Keratinocyte (primary cell): ENCODE results near the gene ARHGAP4. TPM values are rescaled to one million over a fixed set of nuclear protein-coding genes. Genes with fewer than 3 reads are reported as not detected.

ENCODE experiments used
- DNase-seq: peaks from one replicate; pipeline ENCODE4 v3.0.0-alpha.2; 2011; ENCODE audit warnings: low read depth, missing footprints, low spot score
- FAIRE-seq: peaks from 2 replicates; lab custom pipeline; 2011; peaks lifted over from hg19 to GRCh38; lab: Jason Lieb, UNC
- H2AFZ ChIP-seq: 2 replicates; pipeline ENCODE4 v1.6.0; 2012; ENCODE audit warnings: low read length, control low read depth, inconsistent platforms; ENCODE audit not compliant: control insufficient read depth
- H3K27ac ChIP-seq: 2 replicates; pipeline ENCODE4 v1.5.1; 2011; ENCODE audit warnings: low read length; ENCODE audit not compliant: control insufficient read depth, insufficient read depth
- H3K27me3 ChIP-seq: 3 replicates; pipeline ENCODE4 v1.6.0; 2011; ENCODE audit warnings: low read length; ENCODE audit not compliant: control insufficient read depth, insufficient read depth; ENCODE audit errors: extremely low read depth
- H3K36me3 ChIP-seq, 2 experiments: 2 replicates in 1 of 2; 3 replicates in 1 of 2; pipeline ENCODE4 v1.5.1; 2011; ENCODE audit warnings: low read length in 2 of 2, mild to moderate bottlenecking in 1 of 2; ENCODE audit not compliant: control insufficient read depth in 2 of 2, insufficient read depth in 2 of 2; ENCODE audit errors: extremely low read depth in 1 of 2
- H3K4me1 ChIP-seq: 3 replicates; pipeline ENCODE4 v1.5.1; 2011; ENCODE audit warnings: low read length; ENCODE audit not compliant: control insufficient read depth, insufficient read depth; ENCODE audit errors: extremely low read depth
- H3K4me2 ChIP-seq: 3 replicates; pipeline ENCODE4 v1.6.0; 2011; ENCODE audit warnings: low read depth, low read length; ENCODE audit not compliant: control insufficient read depth, insufficient read depth; ENCODE audit errors: extremely low read depth
- H3K4me3 ChIP-seq, 3 experiments: fragments of 200-600 bp in 1 of 3; sonication (generic) in 1 of 3; 2 replicates in 2 of 3; 3 replicates in 1 of 3; pipeline ENCODE4 v1.5.1; 2011 to 2016; ENCODE audit warnings: low read length in 3 of 3, mild to moderate bottlenecking in 3 of 3, control low read depth in 2 of 3, inconsistent platforms in 1 of 3, low read depth in 1 of 3, mixed read lengths in 1 of 3, mixed run types in 1 of 3, moderate library complexity in 1 of 3; ENCODE audit not compliant: control insufficient read depth in 2 of 3, insufficient read depth in 2 of 3; ENCODE audit errors: extremely low read depth in 1 of 3
- H3K79me2 ChIP-seq: 2 replicates; pipeline ENCODE4 v1.6.0; 2012; ENCODE audit warnings: low read length; ENCODE audit not compliant: control insufficient read depth, insufficient read depth
- H3K9ac ChIP-seq: 3 replicates; pipeline ENCODE4 v1.6.0; 2011; ENCODE audit warnings: low read length; ENCODE audit not compliant: control insufficient read depth, insufficient read depth; ENCODE audit errors: extremely low read depth
- H3K9me1 ChIP-seq: 3 replicates; pipeline ENCODE4 v1.6.0; 2011; ENCODE audit warnings: low read length; ENCODE audit not compliant: control insufficient read depth, insufficient read depth; ENCODE audit errors: extremely low read depth
- H3K9me3 ChIP-seq: 2 replicates; pipeline ENCODE4 v1.5.1; 2012; ENCODE audit warnings: low read depth, low read length; ENCODE audit not compliant: control insufficient read depth
- H4K20me1 ChIP-seq: 3 replicates; pipeline ENCODE4 v1.6.0; 2011; ENCODE audit warnings: low read length; ENCODE audit not compliant: control insufficient read depth, insufficient read depth; ENCODE audit errors: extremely low read depth
- CTCF ChIP-seq, 3 experiments: IDR thresholded peaks in 1 of 3; conservative IDR thresholded peaks in 1 of 3; optimal IDR thresholded peaks in 1 of 3; 2 replicates in 2 of 3; 3 replicates in 1 of 3; pipeline versions ENCODE3 to v1.5.1; 2011; ENCODE audit warnings: low read length in 3 of 3, mild to moderate bottlenecking in 3 of 3, moderate library complexity in 2 of 3, control low read depth in 1 of 3, inconsistent platforms in 1 of 3; ENCODE audit not compliant: insufficient read depth in 2 of 3; ENCODE audit errors: extremely low read depth in 1 of 3
- EZH2 ChIP-seq: IDR thresholded peaks from one replicate; pipeline ENCODE4 v1.6.1; 2012; ENCODE audit warnings: inconsistent platforms, mild to moderate bottlenecking, low read length, moderate library complexity
- dilution Hi-C: fragments of 300-500 bp; cut with MboI; formaldehyde crosslinking; loops from one replicate; pipeline ENCODE4 v1.7.0; 2020; ENCODE audit warnings: low sequenced_read_pairs; ENCODE audit not compliant: extremely low pct_ligation_motif_present
- polyA plus RNA-seq, 5 experiments: library from polyadenylated mRNA; depleted of rRNA in 3 of 5; stranded (reverse) in 3 of 5; stranded (forward) in 1 of 5; unstranded in 1 of 5; fragments of >200 nt; gene quantifications; 1 replicate in 1 of 5; 2 replicates in 3 of 5; 3 replicates in 1 of 5; pipeline versions ENCODE4 v1.2.1 to v1.2.3, GENCODE V29; 2011 to 2012; ENCODE audit warnings: missing spikeins in 2 of 5, low read depth in 1 of 5, low replicate concordance in 1 of 5

Gene ARHGAP4
- polyA plus RNA-seq, 1 donor (not counting 4 experiments of a cell fraction or from before 2014, with no cell fraction given), result 0.35 TPM

GRCh38 chrX:153954558-153955227, 28.6 kb upstream of the ARHGAP4 start:
- DNase-seq (no peak), FAIRE-seq (no peak)
- Histone ChIP-seq H3K9me3 (no peaks in the 10 kb centered on the region), H3K27ac (no peak overlapping the region), H3K79me2 (no peaks in the 10 kb centered on the region), H3K27me3 (no peaks in the 10 kb centered on the region), H2AFZ (no peak overlapping the region), H3K4me2 (no peak overlapping the region), H3K9ac (no peak overlapping the region), H3K4me3 (no peak overlapping the region), H4K20me1 (no peaks in the 10 kb centered on the region), H3K36me3 (peaks cover 35 to 47% of the 10 kb centered on the region in 2 experiments), H3K9me1 (no peaks in the 10 kb centered on the region), H3K4me1 (no peaks in the 10 kb centered on the region)
- TF ChIP-seq EZH2 (no peak), CTCF (optimal IDR thresholded peaks at IDR 0.05 in 1 of 3, IDR thresholded peaks at IDR 0.05 in 1 of 3, conservative IDR thresholded peaks at IDR 0.05 in 1 of 3; ENCODE audit: extremely low read depth in 1 of 3, insufficient read depth in 2 of 3, low read length in 3 of 3) (no peak)
- dilution Hi-C loops, result no loop called here

- dilution Hi-C loops, result no loop called here
- Histone ChIP-seq H3K27me3 (no peaks in the 10 kb centered on the region), H4K20me1 (no peaks in the 10 kb centered on the region), H3K27ac (no peak overlapping the region), H2AFZ (no peak overlapping the region), H3K9ac (no peak overlapping the region), H3K36me3 (peaks cover 36 to 47% of the 10 kb centered on the region in 2 experiments), H3K4me2 (no peak overlapping the region), H3K9me1 (no peaks in the 10 kb centered on the region), H3K79me2 (no peaks in the 10 kb centered on the region), H3K4me3 (no peak overlapping the region), H3K4me1 (no peaks in the 10 kb centered on the region), H3K9me3 (no peaks in the 10 kb centered on the region)
- TF ChIP-seq CTCF (optimal IDR thresholded peaks at IDR 0.05 in 1 of 3, IDR thresholded peaks at IDR 0.05 in 1 of 3, conservative IDR thresholded peaks at IDR 0.05 in 1 of 3; ENCODE audit: extremely low read depth in 1 of 3, insufficient read depth in 2 of 3, low read length in 3 of 3) (no peak), EZH2 (no peak)
- DNase-seq (no peak), FAIRE-seq (no peak)
Observed at GRCh38 chrX:153953892-153954557, 28.0 kb upstream of the ARHGAP4 start.
